Uterus (tissue), 2 donors: ENCODE data around the gene EIF3L.

Source experiments
- POLR2A ChIP-seq, 2 donors: fragments of 450-650 bp; IDR thresholded peaks; one replicate each; pipeline ENCODE4 v1.6.1; 2016; ENCODE audit warnings: antibody characterized with exemption in 2 of 2, mild to moderate bottlenecking in 1 of 2, moderate library complexity in 1 of 2
- TF ChIP-seq, protein P1 (sequence below), 4 experiments: fragments of 200-600 bp in 2 of 4; fragments of 450-650 bp in 2 of 4; sonication (generic) in 2 of 4; IDR thresholded peaks; one replicate each; pipeline ENCODE4 v1.5.1; 2016 to 2019; ENCODE audit warnings: antibody characterized with exemption in 4 of 4, mild to moderate bottlenecking in 2 of 4, moderate library complexity in 1 of 4

DNA sequence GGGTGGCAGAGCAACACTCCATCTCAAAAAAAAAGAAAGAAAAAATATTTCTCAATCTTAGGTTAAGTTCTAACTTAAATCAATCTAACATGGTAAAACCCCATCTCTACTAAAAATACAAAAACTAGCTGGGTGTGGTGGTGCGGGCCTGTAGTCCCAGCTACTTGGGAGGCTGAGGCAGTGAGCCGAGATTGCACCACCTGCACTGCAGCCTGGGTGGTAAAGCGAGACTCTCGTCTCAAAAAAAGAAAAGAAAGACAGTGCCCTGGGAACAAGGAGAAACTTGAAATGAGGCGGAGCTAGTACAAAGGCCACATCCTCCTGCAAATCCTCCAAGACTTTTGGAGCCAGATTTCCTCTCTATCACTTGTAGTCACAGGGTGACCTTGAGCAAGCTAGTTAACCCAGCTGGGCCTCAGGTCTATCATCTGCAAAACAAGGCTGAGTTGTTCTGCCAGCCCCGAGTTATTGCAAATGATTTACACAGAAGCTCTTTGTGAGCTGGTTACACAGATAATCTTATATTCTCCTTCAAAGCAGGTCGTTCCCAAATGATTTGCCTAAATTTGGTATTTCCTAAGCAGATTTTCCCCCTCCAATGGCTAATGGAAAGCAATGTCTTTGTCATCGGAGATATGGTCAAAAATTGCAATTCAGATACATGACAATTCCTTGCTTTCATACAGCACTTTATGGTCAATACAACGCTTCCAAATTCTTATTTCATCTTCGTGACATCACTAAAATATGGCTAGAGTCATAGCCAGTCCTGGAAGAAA, 7.0 kb upstream of the EIF3L start:
- TF ChIP-seq, protein P1, sequence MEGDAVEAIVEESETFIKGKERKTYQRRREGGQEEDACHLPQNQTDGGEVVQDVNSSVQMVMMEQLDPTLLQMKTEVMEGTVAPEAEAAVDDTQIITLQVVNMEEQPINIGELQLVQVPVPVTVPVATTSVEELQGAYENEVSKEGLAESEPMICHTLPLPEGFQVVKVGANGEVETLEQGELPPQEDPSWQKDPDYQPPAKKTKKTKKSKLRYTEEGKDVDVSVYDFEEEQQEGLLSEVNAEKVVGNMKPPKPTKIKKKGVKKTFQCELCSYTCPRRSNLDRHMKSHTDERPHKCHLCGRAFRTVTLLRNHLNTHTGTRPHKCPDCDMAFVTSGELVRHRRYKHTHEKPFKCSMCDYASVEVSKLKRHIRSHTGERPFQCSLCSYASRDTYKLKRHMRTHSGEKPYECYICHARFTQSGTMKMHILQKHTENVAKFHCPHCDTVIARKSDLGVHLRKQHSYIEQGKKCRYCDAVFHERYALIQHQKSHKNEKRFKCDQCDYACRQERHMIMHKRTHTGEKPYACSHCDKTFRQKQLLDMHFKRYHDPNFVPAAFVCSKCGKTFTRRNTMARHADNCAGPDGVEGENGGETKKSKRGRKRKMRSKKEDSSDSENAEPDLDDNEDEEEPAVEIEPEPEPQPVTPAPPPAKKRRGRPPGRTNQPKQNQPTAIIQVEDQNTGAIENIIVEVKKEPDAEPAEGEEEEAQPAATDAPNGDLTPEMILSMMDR (IDR thresholded peaks at IDR 0.05) = no peak
- no peak for TF ChIP-seq POLR2A (IDR thresholded peaks at IDR 0.05)
